ENCODE results near the gene PLAC9.

GRCh38 chr10:80165173-80165572 lies 32.6 kb downstream of the PLAC9 start:
- TF ChIP-seq, protein P1, sequence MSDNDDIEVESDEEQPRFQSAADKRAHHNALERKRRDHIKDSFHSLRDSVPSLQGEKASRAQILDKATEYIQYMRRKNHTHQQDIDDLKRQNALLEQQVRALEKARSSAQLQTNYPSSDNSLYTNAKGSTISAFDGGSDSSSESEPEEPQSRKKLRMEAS (IDR thresholded peaks at IDR 0.05): no peak
- TF ChIP-seq FOXM1 (IDR thresholded peaks at IDR 0.05; ENCODE audit: borderline replicate concordance, low read depth): no peak
- TF ChIP-seq CREB1 (IDR thresholded peaks at IDR 0.05; ENCODE audit: low read depth): no peak
- no peak for TF ChIP-seq CEBPB (IDR thresholded peaks at IDR 0.05)
- TF ChIP-seq RAD21 (IDR thresholded peaks at IDR 0.05; ENCODE audit: low read depth): no peak
- TF ChIP-seq NFIC (IDR thresholded peaks at IDR 0.05): no peak
- TF ChIP-seq TCF12 (IDR thresholded peaks at IDR 0.05; ENCODE audit: low read depth): no peak
- no peak for TF ChIP-seq EP300 (IDR thresholded peaks at IDR 0.05; ENCODE audit: borderline replicate concordance)
